T-cell (primary cell): ENCODE measurements around the gene VAMP3. TPM values are rescaled to one million over a fixed set of nuclear protein-coding genes. Genes with fewer than 3 reads are reported as not detected.

Source experiments
- ATAC-seq, 4 experiments: fragments of 200-7000 bp in 3 of 4; fragments of 150-1000 bp in 1 of 4; cut with Tn5 transposase; replicated peaks in 1 of 4; 1 replicate in 3 of 4; 2 replicates in 1 of 4; pipeline ENCODE4 v1.10.0; 2021; ENCODE audit warnings: moderate library complexity in 3 of 4, mild to moderate bottlenecking in 2 of 4, moderate number of reproducible peaks in 1 of 4
- CTCF ChIA-PET, 2 donors: fragments of 300-600 bp; sonication (Branson Sonifier 250); formaldehyde crosslinking; loops; one replicate each; lab custom pipeline; 2022; ENCODE audit warnings: antibody characterized with exemption in 2 of 2; lab: Charles Lee
- POLR2A ChIA-PET, 2 donors: fragments of 300-600 bp; sonication (Branson Sonifier 250); formaldehyde crosslinking; loops; one replicate each; lab custom pipeline; 2022; ENCODE audit warnings: antibody characterized with exemption in 2 of 2; lab: Charles Lee
- DNase-seq, 35 experiments: peaks; one replicate each; pipeline versions ENCODE4 v3.0.0 to v3.0.0-alpha.2; 2013 to 2023
- H3K27ac ChIP-seq: one replicate; pipeline ENCODE4 v1.5.1; 2013; ENCODE audit warnings: low read length
- H3K27me3 ChIP-seq, 2 experiments: replicated peaks in 1 of 2; 1 replicate in 1 of 2; 2 replicates in 1 of 2; pipeline versions ENCODE4 v1.6.1 to v1.7.0; 2013; ENCODE audit warnings: low read length in 1 of 2, mixed read lengths in 1 of 2; ENCODE audit not compliant: control insufficient read depth in 2 of 2, insufficient read depth in 2 of 2; ENCODE audit errors: extremely low read depth in 1 of 2
- H3K36me3 ChIP-seq, 2 donors: 1 replicate in 1 of 2; 2 replicates in 1 of 2; pipeline versions ENCODE4 v1.6.1 to v1.7.0; 2013; ENCODE audit warnings: low read length in 1 of 2; ENCODE audit not compliant: control insufficient read depth in 2 of 2, insufficient read depth in 1 of 2; ENCODE audit errors: extremely low read depth in 1 of 2
- H3K4me1 ChIP-seq, 2 experiments: 1 replicate in 1 of 2; 2 replicates in 1 of 2; pipeline versions ENCODE4 v1.6.1 to v1.7.0; 2013; ENCODE audit warnings: low read length in 2 of 2, mixed read lengths in 1 of 2; ENCODE audit not compliant: insufficient read depth in 2 of 2, control insufficient read depth in 1 of 2; ENCODE audit errors: extremely low read depth in 1 of 2
- H3K4me3 ChIP-seq, 2 donors: 1 replicate in 1 of 2; 2 replicates in 1 of 2; pipeline versions ENCODE4 v1.5.1 to v1.7.0; 2013; ENCODE audit warnings: mild to moderate bottlenecking in 2 of 2, low read length in 1 of 2, moderate library complexity in 1 of 2; ENCODE audit not compliant: control insufficient read depth in 1 of 2; ENCODE audit errors: extremely low read depth in 1 of 2
- H3K9me3 ChIP-seq: 2 replicates; pipeline ENCODE4 v1.7.0; 2013
- H3K27ac Mint-ChIP-seq, 2 donors: one replicate each; pipeline ENCODE4 v1.8.0; 2020 to 2021; ENCODE audit warnings: mild to moderate bottlenecking in 2 of 2, mixed read lengths in 2 of 2
- H3K27me3 Mint-ChIP-seq, 2 donors: one replicate each; pipeline ENCODE4 v1.8.0; 2021 to 2022; ENCODE audit warnings: mixed read lengths in 2 of 2
- H3K36me3 Mint-ChIP-seq: one replicate; pipeline ENCODE4 v1.8.0; 2021; ENCODE audit warnings: mixed read lengths
- H3K4me1 Mint-ChIP-seq, 3 donors: one replicate each; pipeline ENCODE4 v1.8.0; 2020 to 2022; ENCODE audit warnings: mixed read lengths in 3 of 3, mild to moderate bottlenecking in 1 of 3
- H3K4me3 Mint-ChIP-seq, 3 donors: one replicate each; pipeline ENCODE4 v1.8.0; 2020 to 2022; ENCODE audit warnings: mild to moderate bottlenecking in 3 of 3, mixed read lengths in 3 of 3, moderate library complexity in 3 of 3
- H3K9me3 Mint-ChIP-seq, 3 donors: one replicate each; pipeline ENCODE4 v1.8.0; 2020 to 2022; ENCODE audit warnings: mixed read lengths in 3 of 3
- WGBS: methylation state at CpG from one replicate; pipeline ENCODE4 v1.1.5; 2013; ENCODE audit warnings: missing lambda C conversion rate; ENCODE audit not compliant: insufficient coverage; 5-methylcytosine and 5-hydroxymethylcytosine counted together
- total RNA-seq, 35 experiments: library from RNA in 6 of 35; stranded (reverse) in 6 of 35; fragments of 120-200 nt in 1 of 35; gene quantifications; one replicate each; pipeline versions ENCODE4 v1.2.1 to v1.2.4 and lab custom pipeline; 2013 to 2026

The VAMP3 gene
- total RNA-seq, 5 donors from 2014 or later (not counting 1 experiment from before 2014, with no cell fraction given), result 39.2 to 57.3 (median 53.3) TPM

- CTCF ChIA-PET, result interaction anchor here in 1 of 2 donors (1.4 kb wide), 1 partner anchor 17 kb away, joined by 5 read pairs; no protein-coding TSS in a partner anchor
- Histone ChIP-seq H3K36me3 (peaks cover 0 to 15% of the 10 kb centered on the region in 2 donors), H3K4me3 (no peak overlapping the region), H3K27me3 (no peaks in the 10 kb centered on the region), H3K9me3 (no peaks in the 10 kb centered on the region), H3K27ac (no peak overlapping the region), H3K4me1 (peaks cover 0 to 18% of the 10 kb centered on the region in 2 experiments)
- ATAC-seq, result no peak
- POLR2A ChIA-PET, result interaction anchor here in 1 of 2 donors (0.7 kb wide), 1 partner anchor 12 kb away, joined by 4 read pairs; no protein-coding TSS in a partner anchor
- Mint-ChIP-seq H3K27me3 (peaks cover 0 to 3% of the 10 kb centered on the region in 2 donors), H3K36me3 (peaks cover 9% of the 10 kb centered on the region), H3K9me3 (no peaks in the 10 kb centered on the region), H3K4me3 (peak overlapping the region; percentile 4 to 48 (median 31)), H3K27ac (no peak overlapping the region), H3K4me1 (peaks cover 25 to 35% (median 31%) of the 10 kb centered on the region in 3 donors)
- DNase-seq, result no peak
- 96% methylated on average over 9 of the region's 12 CpGs for WGBS
Measured at GRCh38 chr1:7769673-7770412, 1.3 kb upstream of the VAMP3 start.

- ChIA-PET POLR2A (no interaction called here), CTCF (no interaction called here)
- H3K27ac ChIP-seq, result peak overlapping the region; percentile 41
- H3K4me3 ChIP-seq, result peak overlapping the region; percentile 71 to 74
- Mint-ChIP-seq H3K27me3 (peaks cover 0 to 3% of the 10 kb centered on the region in 2 donors), H3K27ac (peak overlapping the region; percentile 19 to 72), H3K4me3 (peak overlapping the region; percentile 82 to 91 (median 83)), H3K9me3 (no peaks in the 10 kb centered on the region), H3K4me1 (peaks cover 31 to 38% (median 34%) of the 10 kb centered on the region in 3 donors), H3K36me3 (peaks cover 10% of the 10 kb centered on the region)
- peaks cover 0 to 15% of the 10 kb centered on the region in 2 donors for H3K36me3 ChIP-seq
- H3K4me1 ChIP-seq, result peaks cover 0 to 18% of the 10 kb centered on the region in 2 experiments
- H3K9me3 ChIP-seq, result no peaks in the 10 kb centered on the region
- DNase-seq, result no peak
- WGBS, result 5% methylated on average over 5 of the region's 6 CpGs
- ATAC-seq, result peak in 2 of 4 experiments; percentile 4 to 14
- no peaks in the 10 kb centered on the region for H3K27me3 ChIP-seq
Measured at GRCh38 chr1:7770669-7770996, 463 bp upstream of the VAMP3 start.

GRCh38 chr1:7771823-7772299 lies 765 bp downstream of the VAMP3 start:
- peak overlapping the region; percentile 74 to 84 for H3K4me3 ChIP-seq
- ATAC-seq (no peak), DNase-seq (no peak)
- ChIA-PET CTCF (interaction anchor here in 1 of 2 donors (0.6 to 1.2 kb wide), 2 partner anchors 19 to 103 kb away, joined by 4 to 5 read pairs; no protein-coding TSS in a partner anchor), POLR2A (interaction anchor here (0.5 to 0.7 kb wide), 3 partner anchors 10 to 1007 kb away, joined by 3 to 6 read pairs (median 4); no protein-coding TSS in a partner anchor)
- H3K27ac ChIP-seq, result peak overlapping the region; percentile 50
- Mint-ChIP-seq H3K4me1 (peaks cover 36 to 42% (median 38%) of the 10 kb centered on the region in 3 donors), H3K36me3 (peaks cover 20% of the 10 kb centered on the region), H3K27ac (peak overlapping the region; percentile 66 to 76), H3K4me3 (peak overlapping the region; percentile 82 to 91 (median 86)), H3K9me3 (no peaks in the 10 kb centered on the region), H3K27me3 (no peaks in the 10 kb centered on the region)
- no CpG with 5 or more reads among the region's 12 CpGs for WGBS
- no peaks in the 10 kb centered on the region for H3K27me3 ChIP-seq
- H3K36me3 ChIP-seq, result peaks cover 0 to 15% of the 10 kb centered on the region in 2 donors
- H3K9me3 ChIP-seq, result no peaks in the 10 kb centered on the region
- H3K4me1 ChIP-seq, result peaks cover 0 to 18% of the 10 kb centered on the region in 2 experiments

- Mint-ChIP-seq H3K27ac (no peak overlapping the region), H3K27me3 (no peaks in the 10 kb centered on the region), H3K36me3 (peaks cover 29% of the 10 kb centered on the region), H3K4me1 (peaks cover 34 to 47% (median 38%) of the 10 kb centered on the region in 3 donors), H3K9me3 (no peaks in the 10 kb centered on the region), H3K4me3 (no peak overlapping the region)
- Histone ChIP-seq H3K4me3 (no peak overlapping the region), H3K9me3 (no peaks in the 10 kb centered on the region), H3K36me3 (peaks cover 14 to 45% of the 10 kb centered on the region in 2 donors), H3K27me3 (no peaks in the 10 kb centered on the region), H3K4me1 (peaks cover 2 to 18% of the 10 kb centered on the region in 2 experiments), H3K27ac (no peak overlapping the region)
- ATAC-seq (no peak), DNase-seq (no peak)
- POLR2A ChIA-PET, result no interaction called here
- WGBS, result 100% methylated on average over 3 of the region's 3 CpGs
- CTCF ChIA-PET, result no interaction called here
Measured at GRCh38 chr1:7777591-7777990, 6.5 kb downstream of the VAMP3 start.

- H3K36me3 Mint-ChIP-seq, result peaks cover 29% of the 10 kb centered on the region
- Histone ChIP-seq H3K4me3 (no peak overlapping the region), H3K36me3 (peaks cover 14 to 44% of the 10 kb centered on the region in 2 donors), H3K27ac (no peak overlapping the region), H3K4me1 (peaks cover 4 to 22% of the 10 kb centered on the region in 2 experiments), H3K9me3 (no peaks in the 10 kb centered on the region), H3K27me3 (no peaks in the 10 kb centered on the region)
- peaks cover 37 to 46% (median 38%) of the 10 kb centered on the region in 3 donors for H3K4me1 Mint-ChIP-seq
- POLR2A ChIA-PET, result no interaction called here
- H3K9me3 Mint-ChIP-seq, result no peaks in the 10 kb centered on the region
- WGBS, result 100% methylated on average over 2 of the region's 4 CpGs
- H3K27me3 Mint-ChIP-seq, result no peaks in the 10 kb centered on the region
- H3K4me3 Mint-ChIP-seq, result no peak overlapping the region
- no peak overlapping the region for H3K27ac Mint-ChIP-seq
- DNase-seq (no peak), ATAC-seq (no peak)
- CTCF ChIA-PET, result no interaction called here
Measured at GRCh38 chr1:7778133-7778628, 7.1 kb downstream of the VAMP3 start.

GRCh38 chr1:7780976-7781375 lies 9.9 kb downstream of the VAMP3 start:
- no peaks in the 10 kb centered on the region for H3K27me3 Mint-ChIP-seq
- H3K4me3 Mint-ChIP-seq, result no peak overlapping the region
- 98% methylated on average over 5 of the region's 9 CpGs for WGBS
- H3K9me3 ChIP-seq, result no peaks in the 10 kb centered on the region
- H3K36me3 ChIP-seq, result peaks cover 14 to 30% of the 10 kb centered on the region in 2 donors
- H3K9me3 Mint-ChIP-seq, result no peaks in the 10 kb centered on the region
- peak overlapping the region; percentile 32 to 71 for H3K27ac Mint-ChIP-seq
- H3K4me1 ChIP-seq, result peaks cover 4 to 32% of the 10 kb centered on the region in 2 experiments
- H3K27me3 ChIP-seq, result no peaks in the 10 kb centered on the region
- CTCF ChIA-PET, result no interaction called here
- H3K4me1 Mint-ChIP-seq, result peaks cover 22 to 30% (median 28%) of the 10 kb centered on the region in 3 donors
- DNase-seq, result no peak
- no peak overlapping the region for H3K27ac ChIP-seq
- H3K36me3 Mint-ChIP-seq, result peaks cover 15% of the 10 kb centered on the region
- H3K4me3 ChIP-seq, result no peak overlapping the region
- POLR2A ChIA-PET, result no interaction called here
- no peak for ATAC-seq
